Measurements from ENCODE around the gene METTL27.
"Not testable (repeated sequence)": the region's sequence is repeated elsewhere in the genome, so short reads cannot be mapped to it uniquely, and the experiment has no call there.

The METTL27 gene

DNA sequence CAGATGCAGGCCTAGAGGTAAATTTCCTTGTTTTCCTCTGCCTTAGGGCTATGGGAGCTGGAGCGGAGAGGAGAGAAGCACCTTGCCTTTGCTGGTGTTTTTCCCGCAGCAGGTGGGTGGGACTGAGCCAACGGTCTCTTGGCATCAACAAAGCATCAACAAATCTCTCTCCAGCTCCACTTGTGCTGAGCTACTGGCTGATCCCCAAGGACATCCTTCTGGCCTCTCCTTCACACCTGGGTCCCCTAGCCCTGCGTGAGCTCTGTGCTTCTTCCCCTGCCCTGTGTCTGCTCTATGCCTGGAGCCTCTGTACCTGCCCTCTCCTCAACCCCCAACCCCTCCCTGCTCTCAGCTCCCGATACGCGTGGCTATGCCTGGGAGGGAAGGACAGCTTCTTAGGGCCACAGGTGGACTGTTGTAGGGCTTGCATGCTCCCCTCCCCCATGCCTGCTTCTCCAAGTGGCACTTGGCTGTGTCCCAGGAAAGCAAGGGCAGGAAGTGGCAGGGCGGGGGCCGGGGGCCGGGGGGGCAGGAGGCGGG, 14.7 kb downstream of the METTL27 start:
- POLR2A ChIA-PET: interaction anchor here (1.2 to 1.7 kb wide), 3 partner anchors 15 to 89 kb away, joined by 3 to 7 read pairs (median 3); partner anchors contain the start of genes ABHD11 and METTL27
- DNase-seq (ENCODE audit: extremely low spot score): no peak
- TF ChIP-seq NFRKB (IDR thresholded peaks at IDR 0.05) (no peak), HDGF (IDR thresholded peaks at IDR 0.05; ENCODE audit: borderline replicate concordance) (no peak), SP1 (IDR thresholded peaks at IDR 0.05) (no peak), LEF1 (IDR thresholded peaks at IDR 0.05; ENCODE audit: borderline replicate concordance) (no peak)
- CTCF ChIA-PET: interaction anchor here (1.2 to 2.5 kb wide), 2 partner anchors 16 to 27 kb away, joined by 4 to 9 read pairs; no protein-coding TSS in a partner anchor

- TF ChIP-seq PKNOX1 (IDR thresholded peaks at IDR 0.05) (no peak), L3MBTL2 (conservative IDR thresholded peaks at IDR 0.05) (no peak), FOXK2 (IDR thresholded peaks at IDR 0.05) (no peak), LEF1 (IDR thresholded peaks at IDR 0.05; ENCODE audit: borderline replicate concordance) (no peak), ZNF384 (IDR thresholded peaks at IDR 0.05) (no peak), FOXA1 (IDR thresholded peaks at IDR 0.05) (no peak), SUZ12 (IDR thresholded peaks at IDR 0.05) (no peak), TARDBP (IDR thresholded peaks at IDR 0.05) (no peak), HDGF (IDR thresholded peaks at IDR 0.05; ENCODE audit: borderline replicate concordance) (no peak), ARNT (IDR thresholded peaks at IDR 0.05) (no peak), ELF4 (IDR thresholded peaks at IDR 0.05) (no peak), FOXM1 (IDR thresholded peaks at IDR 0.05; ENCODE audit: borderline replicate concordance) (no peak), BHLHE40 (IDR thresholded peaks at IDR 0.05; ENCODE audit: borderline replicate concordance) (no peak)
- ChIA-PET POLR2A (interaction anchor here (1.1 to 1.4 kb wide), 2 partner anchors 17 to 86 kb away, joined by 3 to 4 read pairs; partner anchors contain the start of genes ABHD11 and METTL27), CTCF (interaction anchor here (1.2 kb wide), 1 partner anchor 13 kb away, joined by 3 read pairs; no protein-coding TSS in a partner anchor)
- DNase-seq (ENCODE audit: extremely low spot score): no peak
These were observed 17.3 kb downstream of the METTL27 start for GRCh38 chr7:73824986-73825385.

DNA sequence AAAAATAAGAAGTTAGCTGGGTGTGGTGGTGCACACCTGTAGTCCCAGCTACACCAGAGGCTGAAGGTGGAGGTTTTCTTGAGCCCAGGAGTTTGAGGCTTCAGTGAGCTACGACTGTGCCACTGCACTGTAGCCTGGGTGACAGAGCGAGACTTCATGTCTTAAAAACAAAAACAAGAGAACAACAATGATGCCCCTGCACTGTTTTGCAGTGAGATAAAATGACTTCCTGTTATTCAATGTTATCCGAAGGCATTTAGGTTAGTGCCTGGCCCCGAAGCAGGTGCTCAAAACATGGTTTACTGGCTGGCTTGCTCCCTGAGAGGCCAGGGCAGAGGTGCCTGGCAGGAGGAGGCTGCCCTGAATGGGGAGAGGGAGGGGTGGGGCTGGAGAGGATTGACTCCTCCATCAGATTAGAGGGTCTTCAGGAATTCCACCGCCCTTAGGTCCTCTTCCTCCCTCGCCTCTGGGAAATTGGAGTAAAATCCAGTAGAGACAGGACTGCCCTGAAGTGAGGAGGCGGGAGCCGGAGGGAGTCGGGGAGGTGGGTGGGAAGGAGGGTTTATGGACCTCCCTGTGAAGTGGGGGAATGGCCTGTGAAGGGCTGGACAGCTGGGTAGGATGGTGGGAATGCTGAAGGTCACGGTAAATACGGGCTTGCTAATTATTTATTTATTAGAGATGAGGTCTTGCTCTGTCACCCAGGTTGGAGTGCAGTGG, 18.3 kb downstream of the METTL27 start:
- POLR2A ChIA-PET: interaction anchor here (1.4 to 1.5 kb wide), 2 partner anchors 18 kb away, joined by 3 to 6 read pairs; partner anchors contain the start of gene METTL27
- TF ChIP-seq PKNOX1 (IDR thresholded peaks at IDR 0.05) (no peak), FOXA1 (IDR thresholded peaks at IDR 0.05) (no peak), SUZ12 (IDR thresholded peaks at IDR 0.05) (no peak), NFRKB (IDR thresholded peaks at IDR 0.05) (no peak), HDGF (IDR thresholded peaks at IDR 0.05; ENCODE audit: borderline replicate concordance) (no peak), SP1 (IDR thresholded peaks at IDR 0.05) (no peak), ZNF384 (IDR thresholded peaks at IDR 0.05) (no peak)

DNA sequence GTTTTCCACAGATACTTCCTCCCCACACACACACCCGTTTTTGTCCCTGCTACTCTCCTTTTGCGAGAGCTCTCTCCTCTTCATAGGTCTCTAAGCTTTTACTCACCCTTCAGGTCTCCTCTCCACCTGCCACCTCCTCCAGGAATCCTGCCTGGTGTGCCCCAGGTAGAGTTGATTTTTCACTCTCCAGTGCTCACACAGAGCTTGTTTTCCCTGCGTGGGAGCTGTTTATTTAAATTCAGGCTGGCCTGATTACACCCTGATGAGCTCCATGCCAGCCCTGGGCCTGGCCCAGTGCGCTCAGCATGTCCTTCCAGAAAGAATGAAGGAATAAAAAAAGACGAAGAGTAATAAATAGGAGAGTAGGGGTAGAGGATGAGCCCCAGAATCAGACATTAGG, 19.1 kb downstream of the METTL27 start:
- POLR2A ChIA-PET: interaction anchor here (1.5 kb wide), 1 partner anchor 19 kb away, joined by 6 read pairs; the partner anchor contains the start of gene METTL27
- no peak for TF ChIP-seq LEF1 (IDR thresholded peaks at IDR 0.05; ENCODE audit: borderline replicate concordance)
- no peak for TF ChIP-seq ARNT (IDR thresholded peaks at IDR 0.05)
- no peak for TF ChIP-seq CTBP1 (IDR thresholded peaks at IDR 0.05; ENCODE audit: borderline replicate concordance)
- TF ChIP-seq FOXA1 (IDR thresholded peaks at IDR 0.05): no peak
- no peak for TF ChIP-seq ZNF384 (IDR thresholded peaks at IDR 0.05)
- TF ChIP-seq FOXM1 (IDR thresholded peaks at IDR 0.05; ENCODE audit: borderline replicate concordance): no peak
- no peak for TF ChIP-seq HDGF (IDR thresholded peaks at IDR 0.05; ENCODE audit: borderline replicate concordance)
- no peak for TF ChIP-seq FOXK2 (IDR thresholded peaks at IDR 0.05)
- TF ChIP-seq NFRKB (IDR thresholded peaks at IDR 0.05): no peak
- no peak for TF ChIP-seq BHLHE40 (IDR thresholded peaks at IDR 0.05; ENCODE audit: borderline replicate concordance)
- no peak for TF ChIP-seq SP1 (IDR thresholded peaks at IDR 0.05)
- TF ChIP-seq SUZ12 (IDR thresholded peaks at IDR 0.05): no peak
- TF ChIP-seq ELF4 (IDR thresholded peaks at IDR 0.05): no peak
- no peak for TF ChIP-seq TARDBP (IDR thresholded peaks at IDR 0.05)
- no peak for TF ChIP-seq L3MBTL2 (conservative IDR thresholded peaks at IDR 0.05)
- TF ChIP-seq PKNOX1 (IDR thresholded peaks at IDR 0.05): no peak
- DNase-seq (ENCODE audit: extremely low spot score): no peak
- CTCF ChIA-PET: interaction anchor here (0.9 kb wide), 1 partner anchor 11 kb away, joined by 3 read pairs; no protein-coding TSS in a partner anchor

More for the DNA sequence above, 18.3 kb downstream of the METTL27 start:
- DNase-seq (ENCODE audit: extremely low spot score): peak; percentile 1
- CTCF ChIA-PET: no interaction called here

- ChIA-PET POLR2A (interaction anchor here (1.5 kb wide), 1 partner anchor 19 kb away, joined by 6 read pairs; the partner anchor contains the start of gene METTL27), CTCF (interaction anchor here (0.5 to 0.9 kb wide), 2 partner anchors 11 to 133 kb away, joined by 3 read pairs; no protein-coding TSS in a partner anchor)
- peak; percentile 16 for DNase-seq (ENCODE audit: extremely low spot score)
- TF ChIP-seq PKNOX1 (IDR thresholded peaks at IDR 0.05) (no peak), CTBP1 (IDR thresholded peaks at IDR 0.05; ENCODE audit: borderline replicate concordance) (no peak), ZNF384 (IDR thresholded peaks at IDR 0.05) (no peak), TARDBP (IDR thresholded peaks at IDR 0.05) (no peak), NFRKB (IDR thresholded peaks at IDR 0.05) (no peak), SP1 (IDR thresholded peaks at IDR 0.05) (no peak), FOXM1 (IDR thresholded peaks at IDR 0.05; ENCODE audit: borderline replicate concordance) (no peak), ELF4 (IDR thresholded peaks at IDR 0.05) (no peak), ARNT (IDR thresholded peaks at IDR 0.05) (no peak)
These were observed 19.8 kb downstream of the METTL27 start for GRCh38 chr7:73822319-73823173.

DNA sequence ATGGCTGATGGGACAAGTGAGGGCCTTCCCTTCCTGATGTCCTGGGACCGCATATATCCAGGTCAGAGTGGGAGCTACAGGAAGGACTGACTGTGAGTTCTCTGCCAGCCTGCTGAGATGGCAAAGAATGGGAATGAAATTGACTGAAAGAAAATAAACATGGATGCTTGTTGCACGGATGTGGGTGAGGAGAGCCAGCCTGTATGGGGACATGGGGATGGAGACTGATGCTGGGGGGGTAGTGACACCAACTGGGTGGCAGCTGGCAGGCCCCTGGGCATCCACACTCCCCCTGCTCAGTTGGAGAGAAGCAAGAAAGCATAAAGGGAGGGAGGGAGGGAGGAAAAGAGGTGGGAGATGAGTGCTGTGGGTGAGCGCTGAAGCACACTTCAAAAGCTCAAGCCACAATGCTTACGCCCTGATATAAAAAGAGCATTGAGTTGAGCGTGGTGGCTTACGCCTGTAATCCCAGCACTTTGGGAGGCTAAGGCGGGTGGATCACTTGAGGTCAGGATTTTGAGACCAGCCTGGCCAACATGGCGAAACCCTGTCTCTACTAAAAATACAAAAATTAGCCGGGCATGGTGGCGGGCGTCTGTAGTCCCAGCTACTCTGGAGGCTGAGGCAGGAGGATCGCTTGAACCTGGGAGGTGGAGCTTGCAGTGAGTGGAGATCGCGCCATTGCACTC, 20.6 kb downstream of the METTL27 start:
- DNase-seq (ENCODE audit: extremely low spot score): peak; percentile 1
- POLR2A ChIA-PET, CTCF ChIA-PET: not testable (repeated sequence)

All from HEK293T (cell line).